Thymus (tissue), 11 donors: ENCODE data around the gene DOCK3. TPM values are rescaled to one million over a fixed set of nuclear protein-coding genes. Genes with fewer than 3 reads are reported as not detected.

ENCODE experiments used
- DNase-seq, 9 donors: peaks; one replicate each; pipeline ENCODE4 v3.0.0-alpha.2; 2013; ENCODE audit warnings: low spot score in 9 of 9, low read depth in 6 of 9, missing footprints in 1 of 9
- H3K27ac ChIP-seq, 2 donors: one replicate each; pipeline ENCODE4 v1.5.1; 2013; ENCODE audit warnings: control low read depth in 1 of 2, low read depth in 1 of 2, low read length in 1 of 2, mild to moderate bottlenecking in 1 of 2, moderate library complexity in 1 of 2
- H3K27me3 ChIP-seq, 2 donors: one replicate each; pipeline ENCODE4 v1.5.1; 2013; ENCODE audit warnings: low read length in 1 of 2; ENCODE audit not compliant: control insufficient read depth in 2 of 2, insufficient read depth in 1 of 2
- H3K36me3 ChIP-seq, 2 donors: one replicate each; pipeline ENCODE4 v1.5.1; 2013; ENCODE audit warnings: low read length in 1 of 2, mild to moderate bottlenecking in 1 of 2, moderate library complexity in 1 of 2; ENCODE audit not compliant: control insufficient read depth in 2 of 2, insufficient read depth in 2 of 2
- H3K4me1 ChIP-seq, 2 donors: one replicate each; pipeline ENCODE4 v1.5.1; 2013; ENCODE audit warnings: low read length in 2 of 2; ENCODE audit not compliant: control insufficient read depth in 2 of 2, insufficient read depth in 2 of 2
- H3K4me3 ChIP-seq, 2 donors: one replicate each; pipeline ENCODE4 v1.5.1; 2013; ENCODE audit warnings: low read length in 2 of 2, control low read depth in 1 of 2, mild to moderate bottlenecking in 1 of 2
- H3K9me3 ChIP-seq, 2 donors: one replicate each; pipeline ENCODE4 v1.5.1; 2013; ENCODE audit warnings: low read length in 1 of 2, mild to moderate bottlenecking in 1 of 2; ENCODE audit not compliant: control insufficient read depth in 2 of 2, insufficient read depth in 1 of 2
- WGBS: extraction: QIAGEN DNeasy Blood & Tissue Kit; methylation state at CpG from one replicate; pipeline ENCODE4 v1.1.7; 2013; 5-methylcytosine and 5-hydroxymethylcytosine counted together
- polyA plus RNA-seq: library from polyadenylated mRNA; stranded (reverse); fragments of 200-250 nt; gene quantifications from one replicate; pipeline ENCODE4 v1.2.3, GENCODE V29; 2013
- total RNA-seq: library from RNA; stranded (reverse); fragments of 120-200 nt; gene quantifications from one replicate; pipeline ENCODE4 v1.2.4, GENCODE V29; 2013
- donor health status: healthy.

Gene DOCK3
- total and polyA plus RNA-seq, 2 donors: 0.05 to 0.21 TPM

DNA sequence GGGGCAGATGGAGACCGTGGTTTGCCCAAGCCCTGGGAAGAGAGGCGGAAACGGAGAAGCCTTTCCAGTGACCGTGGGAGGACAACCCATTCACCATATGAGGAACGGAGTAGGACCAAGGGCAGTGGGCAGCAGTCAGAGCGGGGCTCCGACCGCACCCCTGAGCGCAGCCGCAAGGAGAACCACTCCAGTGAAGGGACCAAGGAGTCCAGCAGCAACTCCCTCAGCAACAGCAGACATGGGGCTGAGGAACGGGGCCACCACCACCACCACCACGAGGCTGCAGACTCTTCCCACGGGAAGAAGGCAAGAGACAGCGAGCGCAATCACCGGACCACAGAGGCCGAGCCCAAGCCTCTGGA is 718.4 kb downstream of the DOCK3 start:
- DNase-seq: no peak
- peaks cover 2 to 16% of the 10 kb centered on the region in 2 donors for H3K9me3 ChIP-seq
- no peak overlapping the region for H3K4me3 ChIP-seq
- peaks cover 27 to 39% of the 10 kb centered on the region in 2 donors for H3K4me1 ChIP-seq
- no peak overlapping the region for H3K27ac ChIP-seq
- H3K27me3 ChIP-seq: no peaks in the 10 kb centered on the region
- 98% methylated on average over 17 of the region's 17 CpGs for WGBS
- H3K36me3 ChIP-seq: peaks cover 64 to 76% of the 10 kb centered on the region in 2 donors

DNA sequence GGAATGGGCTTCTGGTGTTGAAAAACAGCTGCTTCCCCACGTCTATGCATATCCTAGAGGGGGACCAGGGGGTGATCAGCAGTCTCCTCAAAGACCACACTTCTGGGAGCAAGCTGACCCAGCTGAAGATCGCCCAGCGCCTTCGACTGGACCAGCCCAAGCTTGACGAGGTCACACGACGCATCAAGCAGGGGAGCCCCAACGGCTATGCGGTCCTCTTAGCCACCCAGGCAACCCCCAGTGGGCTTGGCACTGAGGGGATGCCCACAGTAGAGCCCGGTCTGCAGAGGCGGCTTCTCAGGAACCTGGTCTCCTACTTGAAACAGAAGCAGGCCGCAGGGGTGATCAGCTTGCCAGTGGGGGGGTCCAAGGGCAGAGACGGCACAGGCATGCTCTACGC is 718.8 kb downstream of the DOCK3 start:
- no peak overlapping the region for H3K4me3 ChIP-seq
- peaks cover 63 to 74% of the 10 kb centered on the region in 2 donors for H3K36me3 ChIP-seq
- no peak for DNase-seq
- H3K27me3 ChIP-seq: no peaks in the 10 kb centered on the region
- 97% methylated on average over 14 of the region's 14 CpGs for WGBS
- H3K9me3 ChIP-seq: peaks cover 2 to 16% of the 10 kb centered on the region in 2 donors
- H3K4me1 ChIP-seq: peaks cover 27 to 34% of the 10 kb centered on the region in 2 donors
- no peak overlapping the region for H3K27ac ChIP-seq

DNA sequence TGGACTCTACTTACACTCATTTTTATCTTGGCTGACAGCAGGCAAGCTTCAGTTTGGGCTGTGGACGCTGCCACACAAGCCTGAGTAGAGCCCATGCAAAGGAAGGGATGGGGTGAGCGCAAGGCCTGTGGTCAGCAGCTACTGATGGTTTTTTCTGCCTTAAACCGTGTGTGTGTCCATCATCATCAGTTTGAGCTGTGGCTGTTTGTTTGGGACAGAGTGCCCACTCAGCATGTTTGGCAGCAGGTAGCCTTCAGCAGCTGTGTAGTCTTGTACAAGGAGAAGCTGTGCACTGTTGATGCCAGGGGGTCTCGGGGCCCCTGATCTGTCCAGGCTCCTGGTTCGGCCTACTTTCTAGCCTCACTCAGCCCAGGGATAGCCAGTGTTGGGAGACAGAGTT is 719.8 kb downstream of the DOCK3 start:
- 97% methylated on average over 5 of the region's 5 CpGs for WGBS
- H3K4me1 ChIP-seq: peaks cover 27 to 28% of the 10 kb centered on the region in 2 donors
- no peak overlapping the region for H3K4me3 ChIP-seq

DNA sequence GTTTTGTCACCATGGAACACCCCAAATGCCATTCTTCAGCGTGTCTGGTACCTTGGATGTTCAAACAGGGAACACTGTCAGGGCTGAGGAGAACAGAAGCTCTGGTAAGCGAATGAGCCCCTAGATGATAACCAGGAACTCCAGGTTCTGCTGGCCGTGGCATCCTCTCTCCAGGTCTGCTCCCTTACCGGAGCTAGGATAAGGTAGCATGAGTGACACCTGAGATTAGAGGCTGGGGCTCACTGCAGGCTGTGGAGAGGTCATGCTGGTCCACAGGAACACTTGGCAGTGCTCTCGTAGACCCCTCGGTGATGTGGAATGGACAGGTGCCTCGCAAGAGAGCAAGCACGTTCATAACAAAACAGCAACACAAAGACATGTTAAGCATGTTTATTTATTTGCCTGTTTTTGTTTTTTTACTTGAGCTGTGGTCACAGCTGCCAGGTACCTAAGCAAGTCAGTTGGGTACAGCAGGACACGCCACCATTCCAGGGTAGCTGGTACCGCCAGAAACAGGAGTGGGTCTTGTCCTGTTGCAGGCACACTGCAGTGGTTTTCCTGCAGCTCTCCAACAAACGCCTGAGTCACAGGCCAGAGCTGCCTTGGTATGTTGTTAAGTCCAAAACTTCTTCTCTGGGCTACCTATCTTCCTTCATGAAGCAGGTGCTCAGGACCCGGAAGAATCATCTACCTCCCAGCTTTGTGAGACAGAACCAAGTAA is 720.9 kb downstream of the DOCK3 start:
- H3K36me3 ChIP-seq: peaks cover 68 to 75% of the 10 kb centered on the region in 2 donors
- 90% methylated on average over 12 of the region's 12 CpGs for WGBS
- no peaks in the 10 kb centered on the region for H3K27me3 ChIP-seq
- peaks cover 2 to 13% of the 10 kb centered on the region in 2 donors for H3K9me3 ChIP-seq
- no peak overlapping the region for H3K4me3 ChIP-seq
- H3K27ac ChIP-seq: no peak overlapping the region
- H3K4me1 ChIP-seq: peaks cover 19 to 20% of the 10 kb centered on the region in 2 donors
- no peak for DNase-seq

More for the DNA sequence above, 719.8 kb downstream of the DOCK3 start:
- Histone ChIP-seq H3K27me3 (no peaks in the 10 kb centered on the region), H3K36me3 (peaks cover 65 to 76% of the 10 kb centered on the region in 2 donors), H3K9me3 (peaks cover 2 to 16% of the 10 kb centered on the region in 2 donors), H3K27ac (no peak overlapping the region)
- no peak for DNase-seq

DNA sequence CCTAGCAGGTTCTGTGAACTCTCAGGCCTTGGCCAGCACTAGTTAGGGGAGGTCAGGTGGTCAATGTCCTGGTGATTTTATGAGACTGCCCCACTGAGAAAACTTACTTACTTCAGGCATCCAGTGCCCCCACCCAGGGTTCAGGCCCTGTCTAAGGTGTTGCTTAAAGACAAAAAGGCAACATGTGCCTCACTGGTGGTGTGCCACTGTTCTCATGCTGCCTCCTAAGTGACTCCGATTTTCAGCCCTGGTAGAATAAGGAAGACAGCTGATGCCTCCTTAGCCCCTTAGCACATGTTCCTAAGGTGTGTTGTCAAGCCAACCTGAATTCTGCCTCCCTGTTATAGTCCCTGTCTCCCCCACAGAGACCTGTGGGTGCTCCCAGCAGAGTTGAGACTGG is 721.7 kb downstream of the DOCK3 start:
- H3K27me3 ChIP-seq: no peaks in the 10 kb centered on the region
- WGBS: 100% methylated on average over 1 of the region's 1 CpG
- peaks cover 2 to 12% of the 10 kb centered on the region in 2 donors for H3K9me3 ChIP-seq
- no peak overlapping the region for H3K4me3 ChIP-seq
- no peak for DNase-seq
- no peak overlapping the region for H3K27ac ChIP-seq
- H3K4me1 ChIP-seq: peaks cover 16 to 19% of the 10 kb centered on the region in 2 donors
- peaks cover 69 to 79% of the 10 kb centered on the region in 2 donors for H3K36me3 ChIP-seq

DNA sequence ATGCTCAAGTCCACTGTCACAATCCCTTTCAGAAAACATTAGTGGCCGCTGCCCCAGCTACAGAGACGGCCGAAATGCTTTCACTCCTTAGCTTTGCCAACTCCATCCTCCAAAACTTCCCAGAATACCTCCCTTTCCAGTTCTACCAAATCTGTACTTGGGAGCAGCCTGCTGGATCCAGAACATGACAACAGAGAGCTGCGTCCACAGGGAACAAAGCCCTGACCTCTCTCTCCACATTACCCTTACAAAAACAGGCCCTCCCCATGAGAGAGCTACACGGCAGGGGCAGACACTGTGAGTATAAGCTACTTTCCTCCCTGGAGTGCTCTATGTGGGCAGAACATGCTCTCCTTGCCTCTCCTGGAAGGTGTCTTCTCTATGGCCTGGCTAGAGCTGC is 722.7 kb downstream of the DOCK3 start:
- Histone ChIP-seq H3K4me1 (peaks cover 13% of the 10 kb centered on the region in 2 donors), H3K36me3 (peaks cover 69 to 85% of the 10 kb centered on the region in 2 donors), H3K9me3 (peaks cover 2 to 10% of the 10 kb centered on the region in 2 donors), H3K27ac (no peak overlapping the region), H3K4me3 (no peak overlapping the region), H3K27me3 (no peaks in the 10 kb centered on the region)
- 95% methylated on average over 5 of the region's 5 CpGs for WGBS
- no peak for DNase-seq

DNA sequence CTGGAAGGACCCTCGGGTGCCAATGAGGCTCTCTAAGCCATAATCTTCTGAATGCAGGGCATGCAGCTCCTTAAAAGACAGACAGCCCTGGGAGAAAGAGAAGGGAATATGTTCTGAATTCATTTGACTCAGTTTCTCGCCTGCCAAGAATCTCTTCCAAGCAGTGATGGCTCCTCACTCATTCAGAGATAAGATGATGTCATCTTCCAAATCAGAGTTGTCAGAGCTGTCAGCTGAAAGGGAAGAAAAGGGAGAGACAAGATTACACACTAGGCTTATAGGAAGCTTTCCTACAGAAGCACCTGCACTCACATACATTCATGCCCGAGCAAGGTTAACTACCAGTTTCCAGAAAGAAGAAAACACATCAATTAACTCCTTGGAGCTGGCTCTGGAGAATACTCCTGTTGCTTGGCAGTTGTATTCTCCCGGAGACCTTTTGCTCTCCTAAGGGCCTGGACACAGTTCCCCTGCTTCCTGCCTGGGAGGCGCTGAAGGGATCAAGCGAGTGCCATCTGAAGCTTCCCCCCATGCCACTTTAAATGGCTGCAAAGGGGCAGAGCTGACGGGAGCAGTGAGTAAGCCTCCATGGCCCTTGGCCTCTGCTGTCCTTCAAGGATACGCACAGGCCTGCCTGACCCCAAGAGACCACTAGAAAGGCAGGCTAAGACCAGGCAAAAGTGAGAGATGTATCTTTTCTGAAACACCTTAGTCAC is 724.0 kb downstream of the DOCK3 start:
- no peak for DNase-seq
- Histone ChIP-seq H3K27me3 (no peaks in the 10 kb centered on the region), H3K36me3 (peaks cover 67 to 78% of the 10 kb centered on the region in 2 donors), H3K27ac (no peak overlapping the region), H3K9me3 (no peaks in the 10 kb centered on the region), H3K4me1 (peaks cover 2% of the 10 kb centered on the region in 2 donors), H3K4me3 (no peak overlapping the region)
- WGBS: 89% methylated on average over 8 of the region's 8 CpGs

DNA sequence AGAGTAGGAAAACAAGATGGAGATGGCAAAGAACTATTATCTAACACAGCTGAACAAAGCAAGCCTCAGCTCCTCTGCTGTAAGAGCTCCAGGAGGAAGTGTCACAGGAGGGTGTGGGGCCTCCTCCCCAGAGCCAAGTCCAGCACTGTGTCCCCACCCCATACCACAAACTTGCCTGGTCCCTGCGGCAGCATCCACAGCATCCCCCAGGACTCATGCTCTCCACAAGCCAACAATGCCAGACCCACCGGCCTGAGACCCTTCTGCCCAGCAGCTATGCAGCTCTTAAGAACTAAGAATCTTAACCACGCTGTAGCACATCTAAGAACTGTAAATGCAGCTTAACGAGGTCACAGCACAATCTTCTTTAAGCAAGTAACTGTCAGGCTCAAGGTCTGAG is 725.4 kb downstream of the DOCK3 start:
- Histone ChIP-seq H3K9me3 (no peaks in the 10 kb centered on the region), H3K4me1 (no peaks in the 10 kb centered on the region), H3K27ac (no peak overlapping the region), H3K36me3 (peaks cover 58 to 64% of the 10 kb centered on the region in 2 donors), H3K27me3 (no peaks in the 10 kb centered on the region), H3K4me3 (no peak overlapping the region)
- 97% methylated on average over 4 of the region's 4 CpGs for WGBS
- no peak for DNase-seq

DNA sequence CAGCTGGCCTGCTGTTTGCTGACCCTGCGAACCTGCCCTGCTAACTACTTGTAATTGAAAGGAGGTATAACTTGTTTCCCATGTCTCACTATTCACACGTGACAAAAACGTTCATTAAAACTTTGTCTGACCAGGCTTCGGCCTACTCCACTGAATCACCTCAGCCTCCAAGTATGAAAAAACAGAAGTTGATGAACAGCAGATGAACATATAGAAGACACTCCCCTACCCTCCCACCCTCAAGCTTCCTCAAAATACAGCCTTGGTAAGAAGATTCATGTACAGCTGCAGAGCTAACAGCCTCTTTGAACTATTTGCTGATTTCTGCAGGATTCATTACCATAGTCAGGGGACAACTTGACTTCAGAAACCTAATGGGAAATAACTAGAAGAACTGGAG is 727.0 kb downstream of the DOCK3 start:
- no peak overlapping the region for H3K27ac ChIP-seq
- no peaks in the 10 kb centered on the region for H3K27me3 ChIP-seq
- DNase-seq: no peak
- H3K36me3 ChIP-seq: peaks cover 46 to 49% of the 10 kb centered on the region in 2 donors
- no peaks in the 10 kb centered on the region for H3K4me1 ChIP-seq
- H3K9me3 ChIP-seq: no peaks in the 10 kb centered on the region
- 93% methylated on average over 4 of the region's 4 CpGs for WGBS
- no peak overlapping the region for H3K4me3 ChIP-seq
